IMR-90 (cell line): ENCODE results near the gene GUCY1A2. TPM values are rescaled to one million over a fixed set of nuclear protein-coding genes. Genes with fewer than 3 reads are reported as not detected.

Source experiments
- ATAC-seq: fragments of 200-7000 bp; cut with Tn5 transposase; 2 replicates; pipeline ENCODE4 v1.9.1; 2020; ENCODE audit warnings: low read depth, mild to moderate bottlenecking, moderate library complexity
- BruUV-seq: library from RNA; stranded (reverse); fragments of 400-500 nt; replicated peaks from 2 replicates; lab custom pipeline; 2021; lab: Mats Ljungman, UMichigan
- CTCF ChIA-PET: fragments of 300-600 bp; formaldehyde crosslinking; extraction: SDS; loops from one replicate; lab custom pipeline; 2021; ENCODE audit warnings: antibody characterized with exemption; lab: Yijun Ruan, JAX
- POLR2A ChIA-PET: fragments of 300-600 bp; sonication (Branson Sonifier 250); formaldehyde crosslinking; loops from one replicate; lab custom pipeline; 2022; ENCODE audit warnings: antibody characterized with exemption; ENCODE audit not compliant: unreplicated experiment; lab: Charles Lee
- DNase-seq: peaks from one replicate; pipeline ENCODE4 v3.0.0; 2013
- H2AFZ ChIP-seq: replicated peaks from 2 replicates; pipeline ENCODE3; 2013; ENCODE audit warnings: low read length, mild to moderate bottlenecking; ENCODE audit not compliant: poor library complexity
- H2AK5ac ChIP-seq: 2 replicates; pipeline ENCODE4 v1.6.1; 2013; ENCODE audit warnings: low read depth, low read length, inconsistent platforms
- H2AK9ac ChIP-seq: replicated peaks from 2 replicates; pipeline ENCODE3; 2013; ENCODE audit warnings: mild to moderate bottlenecking, low read depth, low read length, moderate library complexity; ENCODE audit not compliant: poor library complexity
- H2BK120ac ChIP-seq: 2 replicates; pipeline ENCODE4 v1.6.1; 2013; ENCODE audit warnings: low read depth, low read length, inconsistent platforms
- H2BK15ac ChIP-seq: 3 replicates; pipeline ENCODE4 v1.6.1; 2013; ENCODE audit warnings: low read depth, low read length, inconsistent platforms
- H2BK20ac ChIP-seq: 2 replicates; pipeline ENCODE4 v1.6.1; 2013; ENCODE audit warnings: low read depth, mild to moderate bottlenecking, inconsistent platforms, low read length, moderate library complexity
- H2BK5ac ChIP-seq: 2 replicates; pipeline ENCODE4 v1.6.1; 2013; ENCODE audit warnings: mild to moderate bottlenecking, low read depth, low read length, inconsistent platforms; ENCODE audit not compliant: poor library complexity, severe bottlenecking
- H3K14ac ChIP-seq: replicated peaks from 2 replicates; pipeline ENCODE4 v1.6.1; 2013; ENCODE audit warnings: low read depth, low read length, inconsistent platforms
- H3K18ac ChIP-seq: 2 replicates; pipeline ENCODE4 v1.6.1; 2013; ENCODE audit warnings: low read depth, low read length, control low read depth
- H3K23ac ChIP-seq: 2 replicates; pipeline ENCODE4 v1.6.1; 2013; ENCODE audit warnings: low read depth, low read length, inconsistent platforms
- H3K27ac ChIP-seq: 2 replicates; pipeline ENCODE4 v1.5.1; 2013; ENCODE audit warnings: mild to moderate bottlenecking, control low read depth, low read length; ENCODE audit not compliant: insufficient read depth
- H3K27me3 ChIP-seq: 2 replicates; pipeline ENCODE4 v1.6.1; 2013; ENCODE audit warnings: low read length; ENCODE audit not compliant: control insufficient read depth, insufficient read depth
- H3K36me3 ChIP-seq: 2 replicates; pipeline ENCODE4 v1.6.1; 2013; ENCODE audit warnings: low read length, mixed read lengths; ENCODE audit not compliant: control insufficient read depth, insufficient read depth
- H3K4ac ChIP-seq: 2 replicates; pipeline ENCODE4 v1.6.1; 2013; ENCODE audit warnings: low read depth, low read length, inconsistent platforms
- H3K4me1 ChIP-seq: 2 replicates; pipeline ENCODE4 v1.6.1; 2013; ENCODE audit warnings: low read length, mixed read lengths; ENCODE audit not compliant: control insufficient read depth, insufficient read depth
- H3K4me2 ChIP-seq: 2 replicates; pipeline ENCODE4 v1.6.1; 2013; ENCODE audit warnings: low read depth, mild to moderate bottlenecking, control low read depth, low read length, moderate library complexity
- H3K4me3 ChIP-seq: 2 replicates; pipeline ENCODE4 v1.5.1; 2013; ENCODE audit warnings: low read depth, mild to moderate bottlenecking, control low read depth, low read length, moderate library complexity; ENCODE audit not compliant: insufficient read depth
- H3K56ac ChIP-seq: 2 replicates; pipeline ENCODE4 v1.6.1; 2013; ENCODE audit warnings: low read length, inconsistent platforms; ENCODE audit not compliant: insufficient read depth; ENCODE audit errors: extremely low read depth
- H3K79me1 ChIP-seq, 2 experiments: 2 replicates each; pipeline ENCODE4 v1.6.1; 2013; ENCODE audit warnings: low read length in 2 of 2, inconsistent platforms in 1 of 2, low read depth in 1 of 2
- H3K9ac ChIP-seq: 2 replicates; pipeline ENCODE4 v1.6.1; 2013; ENCODE audit warnings: low read depth, low read length, control low read depth
- H3K9me1 ChIP-seq: 2 replicates; pipeline ENCODE4 v1.6.1; 2013; ENCODE audit warnings: low read length, inconsistent platforms; ENCODE audit not compliant: insufficient read depth
- H3K9me3 ChIP-seq: 2 replicates; pipeline ENCODE4 v1.6.1; 2013; ENCODE audit warnings: low read length; ENCODE audit not compliant: control insufficient read depth, insufficient read depth
- H4K20me1 ChIP-seq: 2 replicates; pipeline ENCODE4 v1.6.1; 2013; ENCODE audit warnings: low read length, inconsistent platforms; ENCODE audit not compliant: insufficient read depth
- H4K5ac ChIP-seq: 2 replicates; pipeline ENCODE4 v1.6.1; 2013; ENCODE audit warnings: mild to moderate bottlenecking, low read depth, low read length, control low read depth
- H4K8ac ChIP-seq, 2 experiments: 2 replicates each; pipeline ENCODE4 v1.6.1; 2013; ENCODE audit warnings: low read depth in 2 of 2, low read length in 2 of 2, control low read depth in 1 of 2, inconsistent platforms in 1 of 2
- H4K91ac ChIP-seq: 2 replicates; pipeline ENCODE4 v1.6.1; 2013; ENCODE audit warnings: low read depth, low read length, inconsistent platforms; ENCODE audit not compliant: insufficient read depth
- BHLHE40 ChIP-seq: fragments of 150-350 bp; IDR thresholded peaks from 2 replicates; pipeline ENCODE4 v1.6.1; 2016; ENCODE audit warnings: mild to moderate bottlenecking, low read depth, low read length
- CEBPB ChIP-seq: IDR thresholded peaks from 2 replicates; pipeline ENCODE4 v1.6.1; 2012; ENCODE audit warnings: low read depth, low read length, improper control_type of control experiment
- CHD1 ChIP-seq: IDR thresholded peaks from 2 replicates; pipeline ENCODE4 v1.6.1; 2012; ENCODE audit warnings: low read depth, low read length, improper control_type of control experiment
- CTCF ChIP-seq: conservative IDR thresholded peaks from 2 replicates; pipeline ENCODE4 v1.5.1; 2012; ENCODE audit warnings: mild to moderate bottlenecking, low read depth, low read length, improper control_type of control experiment
- ELK1 ChIP-seq: fragments of 150-350 bp; IDR thresholded peaks from 2 replicates; pipeline ENCODE4 v1.6.1; 2016; ENCODE audit warnings: low read depth, mild to moderate bottlenecking, low read length, moderate library complexity, borderline replicate concordance
- FOS ChIP-seq: fragments of 150-350 bp; IDR thresholded peaks from 2 replicates; pipeline ENCODE4 v1.6.1; 2016; ENCODE audit warnings: low read depth, low read length
- MAFK ChIP-seq: IDR thresholded peaks from 2 replicates; pipeline ENCODE4 v1.6.1; 2012; ENCODE audit warnings: low read depth, low read length, improper control_type of control experiment
- MAZ ChIP-seq: IDR thresholded peaks from 2 replicates; pipeline ENCODE4 v1.6.1; 2012; ENCODE audit warnings: low read depth, mild to moderate bottlenecking, low read length, improper control_type of control experiment, moderate library complexity, borderline replicate concordance
- MXI1 ChIP-seq: IDR thresholded peaks from 2 replicates; pipeline ENCODE4 v1.6.1; 2012; ENCODE audit warnings: low read depth, mild to moderate bottlenecking, low read length, moderate library complexity, borderline replicate concordance
- NFE2L2 ChIP-seq: fragments of 150-350 bp; IDR thresholded peaks from 2 replicates; pipeline ENCODE4 v1.6.1; 2016; ENCODE audit warnings: low read depth, mild to moderate bottlenecking, low read length
- POLR2A ChIP-seq: IDR thresholded peaks from 2 replicates; pipeline ENCODE4 v1.6.1; 2012; ENCODE audit warnings: mild to moderate bottlenecking, low read depth, low read length
- RAD21 ChIP-seq: IDR thresholded peaks from 2 replicates; pipeline ENCODE4 v1.6.1; 2012; ENCODE audit warnings: low read length, improper control_type of control experiment
- RCOR1 ChIP-seq: IDR thresholded peaks from 2 replicates; pipeline ENCODE4 v1.6.1; 2012; ENCODE audit warnings: mild to moderate bottlenecking, low read length, improper control_type of control experiment; ENCODE audit not compliant: insufficient replicate concordance
- RFX5 ChIP-seq: IDR thresholded peaks from 2 replicates; pipeline ENCODE4 v1.8.0; 2012; ENCODE audit warnings: low read depth, mild to moderate bottlenecking, low read length, moderate library complexity
- SMC3 ChIP-seq: fragments of 150-350 bp; IDR thresholded peaks from 2 replicates; pipeline ENCODE4 v1.6.1; 2016; ENCODE audit warnings: low read depth, mild to moderate bottlenecking, antibody characterized with exemption, low read length, moderate library complexity
- USF2 ChIP-seq: fragments of 150-350 bp; IDR thresholded peaks from 2 replicates; pipeline ENCODE4 v1.6.1; 2017; ENCODE audit warnings: mild to moderate bottlenecking, antibody characterized with exemption, low read length, low read depth
- WGBS, 2 experiments: methylation state at CpG; one replicate each; pipeline versions ENCODE4 v1.1.5 to v1.1.7; 2013; ENCODE audit warnings: missing lambda C conversion rate in 2 of 2; ENCODE audit not compliant: insufficient read length in 1 of 2; ENCODE audit errors: extremely low coverage in 2 of 2; 5-methylcytosine and 5-hydroxymethylcytosine counted together
- dilution Hi-C: fragments of 300-500 bp; cut with HindIII; formaldehyde crosslinking; loops from one replicate; pipeline ENCODE4 v1.14.3; 2018; ENCODE audit warnings: low sequenced_read_pairs; ENCODE audit not compliant: unreplicated experiment
- in situ Hi-C: fragments of 300-500 bp; cut with MboI; formaldehyde crosslinking; loops from 3 replicates; pipeline ENCODE4 v1.14.3; 2019; ENCODE audit warnings: low sequenced_read_pairs, inconsistent platforms, mixed read lengths
- intact Hi-C: fragments of 100-400 bp; cut with micrococcal nuclease; formaldehyde crosslinking; loops from 2 replicates; pipeline ENCODE4 v1.10.0; 2022
- polyA plus RNA-seq, 3 experiments: library from polyadenylated mRNA; depleted of rRNA; stranded (reverse); fragments of >200 nt; gene quantifications; 2 replicates each; pipeline ENCODE4 v1.2.3, GENCODE V29; 2012; ENCODE audit warnings: low replicate concordance in 1 of 3
- total RNA-seq: library from RNA; depleted of rRNA; stranded (reverse); fragments of >200 nt; gene quantifications from 2 replicates; pipeline ENCODE4 v1.2.3, GENCODE V29; 2012

Gene GUCY1A2
- total and polyA plus RNA-seq, 2 of the 4 experiments (the other 2 are of a cell fraction): under 0.01 to 0.03 TPM

GRCh38 chr11:106789406-106789805, 228.9 kb downstream of the GUCY1A2 start:
- ChIA-PET CTCF (no interaction called here), POLR2A (no interaction called here)
- H2BK20ac ChIP-seq: no peak overlapping the region
- in situ Hi-C loops (no loop called here), intact Hi-C loops (no loop called here), dilution Hi-C loops (no loop called here)
- no peaks in the 10 kb centered on the region for H3K79me1 ChIP-seq
- no peak overlapping the region for H3K27ac ChIP-seq
- no peaks in the 10 kb centered on the region for H3K9me1 ChIP-seq
- H3K27me3 ChIP-seq: no peaks in the 10 kb centered on the region
- no peaks in the 10 kb centered on the region for H3K4me1 ChIP-seq
- H4K8ac ChIP-seq: no peak overlapping the region
- no peak for ATAC-seq
- H3K36me3 ChIP-seq: no peaks in the 10 kb centered on the region
- no peak overlapping the region for H3K4me2 ChIP-seq
- no peak overlapping the region for H4K91ac ChIP-seq
- H2BK120ac ChIP-seq: no peak overlapping the region
- no peak overlapping the region for H2BK15ac ChIP-seq
- H3K9ac ChIP-seq: no peak overlapping the region
- H2AK5ac ChIP-seq: no peak overlapping the region
- no peak overlapping the region for H4K5ac ChIP-seq
- H3K23ac ChIP-seq: no peak overlapping the region
- no TSS peak for BruUV-seq
- no CpG with 5 or more reads among the region's 3 CpGs for WGBS, 2 experiments
- H2AFZ ChIP-seq: no peak overlapping the region
- H2BK5ac ChIP-seq: no peak overlapping the region
- no peak overlapping the region for H2AK9ac ChIP-seq
- no peak overlapping the region for H3K56ac ChIP-seq
- H3K9me3 ChIP-seq: no peaks in the 10 kb centered on the region
- no peak overlapping the region for H3K4me3 ChIP-seq
- DNase-seq: no peak
- no peak overlapping the region for H3K14ac ChIP-seq
- H4K20me1 ChIP-seq: no peaks in the 10 kb centered on the region
- H3K18ac ChIP-seq: no peak overlapping the region
- H3K4ac ChIP-seq: no peak overlapping the region
- TF ChIP-seq USF2: no peak
- TF ChIP-seq MXI1: no peak
- TF ChIP-seq CEBPB: no peak
- no peak for TF ChIP-seq ELK1
- TF ChIP-seq MAZ: no peak
- no peak for TF ChIP-seq RAD21
- no peak for TF ChIP-seq CTCF
- TF ChIP-seq POLR2A: no peak
- no peak for TF ChIP-seq MAFK
- TF ChIP-seq RFX5: no peak
- TF ChIP-seq FOS: no peak
- no peak for TF ChIP-seq SMC3
- TF ChIP-seq RCOR1: no peak
- TF ChIP-seq BHLHE40: no peak
- TF ChIP-seq NFE2L2: no peak
- TF ChIP-seq CHD1: no peak
